WTC11 (cell line): ENCODE measurements around the gene ZC3H4.

Experiments used
- CBFB ChIP-seq: sonication (generic); formaldehyde crosslinking; IDR thresholded peaks from 2 replicates; pipeline ENCODE4 v1.8.1; 2022; ENCODE audit warnings: mild to moderate bottlenecking, low read depth, missing genetic modification reagents
- CREB1 ChIP-seq: sonication (generic); formaldehyde crosslinking; IDR thresholded peaks from 2 replicates; pipeline ENCODE4 v1.8.0; 2023; ENCODE audit warnings: mild to moderate bottlenecking, missing genetic modification reagents
- CREM ChIP-seq: sonication (generic); formaldehyde crosslinking; IDR thresholded peaks from 2 replicates; pipeline ENCODE4 v1.8.1; 2022; ENCODE audit warnings: mild to moderate bottlenecking, missing genetic modification reagents, moderate library complexity
- TF ChIP-seq, protein P1 (sequence below): fragments of 200-600 bp; IDR thresholded peaks from 2 replicates; pipeline ENCODE4 v1.8.0; 2022; ENCODE audit warnings: antibody characterized with exemption
- TF ChIP-seq, protein P2 (sequence below): sonication (generic); formaldehyde crosslinking; IDR thresholded peaks from 2 replicates; pipeline ENCODE4 v1.8.1; 2022; ENCODE audit warnings: low read depth, mild to moderate bottlenecking, moderate library complexity, missing genetic modification reagents, borderline replicate concordance
- TF ChIP-seq, protein P3 (sequence below): sonication (generic); formaldehyde crosslinking; IDR thresholded peaks from 2 replicates; pipeline ENCODE4 v1.8.1; 2022; ENCODE audit warnings: mild to moderate bottlenecking, moderate library complexity, missing genetic modification reagents
- TF ChIP-seq, protein P4 (sequence below): sonication (generic); formaldehyde crosslinking; IDR thresholded peaks from 2 replicates; pipeline ENCODE4 v1.8.0; 2022; ENCODE audit warnings: mild to moderate bottlenecking, missing genetic modification reagents

DNA sequence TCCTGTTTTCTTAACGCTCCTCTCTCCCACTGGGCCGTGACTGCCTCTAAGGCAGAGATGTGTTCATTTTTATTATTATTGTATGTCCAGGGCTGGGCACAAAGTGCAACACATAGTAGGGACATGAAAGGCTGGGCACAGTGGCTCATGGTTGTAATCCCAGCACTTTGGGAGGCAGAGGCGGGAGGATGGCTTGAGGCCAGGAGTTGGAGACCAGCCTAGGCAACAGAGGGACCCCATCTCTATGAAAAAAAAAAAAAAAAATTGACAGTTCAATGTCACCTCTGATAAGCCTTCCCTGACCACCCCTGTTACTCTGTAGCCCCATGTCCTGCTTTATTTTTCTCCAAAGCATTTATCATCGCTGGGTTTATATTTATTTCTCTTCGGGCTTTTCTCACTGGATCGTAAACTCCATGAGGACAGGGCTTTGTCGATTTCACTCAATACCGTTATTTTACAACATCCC, 16.6 kb upstream of the ZC3H4 start:
- TF ChIP-seq, protein P1, sequence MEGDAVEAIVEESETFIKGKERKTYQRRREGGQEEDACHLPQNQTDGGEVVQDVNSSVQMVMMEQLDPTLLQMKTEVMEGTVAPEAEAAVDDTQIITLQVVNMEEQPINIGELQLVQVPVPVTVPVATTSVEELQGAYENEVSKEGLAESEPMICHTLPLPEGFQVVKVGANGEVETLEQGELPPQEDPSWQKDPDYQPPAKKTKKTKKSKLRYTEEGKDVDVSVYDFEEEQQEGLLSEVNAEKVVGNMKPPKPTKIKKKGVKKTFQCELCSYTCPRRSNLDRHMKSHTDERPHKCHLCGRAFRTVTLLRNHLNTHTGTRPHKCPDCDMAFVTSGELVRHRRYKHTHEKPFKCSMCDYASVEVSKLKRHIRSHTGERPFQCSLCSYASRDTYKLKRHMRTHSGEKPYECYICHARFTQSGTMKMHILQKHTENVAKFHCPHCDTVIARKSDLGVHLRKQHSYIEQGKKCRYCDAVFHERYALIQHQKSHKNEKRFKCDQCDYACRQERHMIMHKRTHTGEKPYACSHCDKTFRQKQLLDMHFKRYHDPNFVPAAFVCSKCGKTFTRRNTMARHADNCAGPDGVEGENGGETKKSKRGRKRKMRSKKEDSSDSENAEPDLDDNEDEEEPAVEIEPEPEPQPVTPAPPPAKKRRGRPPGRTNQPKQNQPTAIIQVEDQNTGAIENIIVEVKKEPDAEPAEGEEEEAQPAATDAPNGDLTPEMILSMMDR, result no peak
- TF ChIP-seq, protein P2, sequence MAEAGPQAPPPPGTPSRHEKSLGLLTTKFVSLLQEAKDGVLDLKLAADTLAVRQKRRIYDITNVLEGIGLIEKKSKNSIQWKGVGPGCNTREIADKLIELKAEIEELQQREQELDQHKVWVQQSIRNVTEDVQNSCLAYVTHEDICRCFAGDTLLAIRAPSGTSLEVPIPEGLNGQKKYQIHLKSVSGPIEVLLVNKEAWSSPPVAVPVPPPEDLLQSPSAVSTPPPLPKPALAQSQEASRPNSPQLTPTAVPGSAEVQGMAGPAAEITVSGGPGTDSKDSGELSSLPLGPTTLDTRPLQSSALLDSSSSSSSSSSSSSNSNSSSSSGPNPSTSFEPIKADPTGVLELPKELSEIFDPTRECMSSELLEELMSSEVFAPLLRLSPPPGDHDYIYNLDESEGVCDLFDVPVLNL (CRISPR knock-in tag), result no peak
- TF ChIP-seq CREB1 (CRISPR knock-in tag), result no peak
- TF ChIP-seq, protein P3, sequence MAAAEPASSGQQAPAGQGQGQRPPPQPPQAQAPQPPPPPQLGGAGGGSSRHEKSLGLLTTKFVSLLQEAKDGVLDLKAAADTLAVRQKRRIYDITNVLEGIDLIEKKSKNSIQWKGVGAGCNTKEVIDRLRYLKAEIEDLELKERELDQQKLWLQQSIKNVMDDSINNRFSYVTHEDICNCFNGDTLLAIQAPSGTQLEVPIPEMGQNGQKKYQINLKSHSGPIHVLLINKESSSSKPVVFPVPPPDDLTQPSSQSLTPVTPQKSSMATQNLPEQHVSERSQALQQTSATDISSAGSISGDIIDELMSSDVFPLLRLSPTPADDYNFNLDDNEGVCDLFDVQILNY (CRISPR knock-in tag), result no peak
- TF ChIP-seq CBFB, result no peak
- TF ChIP-seq, protein P4, sequence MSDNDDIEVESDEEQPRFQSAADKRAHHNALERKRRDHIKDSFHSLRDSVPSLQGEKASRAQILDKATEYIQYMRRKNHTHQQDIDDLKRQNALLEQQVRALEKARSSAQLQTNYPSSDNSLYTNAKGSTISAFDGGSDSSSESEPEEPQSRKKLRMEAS (CRISPR knock-in tag), result no peak
- TF ChIP-seq CREM (CRISPR knock-in tag), result no peak
